Lower lobe of right lung (tissue), 2 donors: ENCODE data around the gene SPDYE16. TPM values are rescaled to one million over a fixed set of nuclear protein-coding genes. Genes with fewer than 3 reads are reported as not detected.
"Not testable (repeated sequence)": the region's sequence is repeated elsewhere in the genome, so short reads cannot be mapped to it uniquely, and the experiment has no call there.

Source experiments
- ATAC-seq, 2 donors: fragments of 200-7000 bp; cut with Tn5 transposase; one replicate each; pipeline ENCODE4 v1.9.1; 2020 to 2022; ENCODE audit warnings: mild to moderate bottlenecking in 2 of 2, moderate library complexity in 2 of 2
- DNase-seq: peaks from one replicate; pipeline ENCODE4 v3.0.0-alpha.2; 2020
- H3K27ac ChIP-seq: fragments of 200-600 bp; one replicate; pipeline ENCODE4 v1.8.0; 2022
- H3K27me3 ChIP-seq: fragments of 200-600 bp; one replicate; pipeline ENCODE4 v1.8.0; 2022; ENCODE audit warnings: low read depth
- H3K36me3 ChIP-seq: fragments of 200-600 bp; one replicate; pipeline ENCODE4 v1.8.0; 2022; ENCODE audit warnings: mild to moderate bottlenecking
- H3K4me1 ChIP-seq: fragments of 200-600 bp; one replicate; pipeline ENCODE4 v1.8.0; 2022
- H3K4me3 ChIP-seq: fragments of 200-600 bp; one replicate; pipeline ENCODE4 v1.8.0; 2022; ENCODE audit warnings: mild to moderate bottlenecking
- H3K9me3 ChIP-seq: fragments of 200-600 bp; one replicate; pipeline ENCODE4 v1.8.0; 2022
- intact Hi-C: fragments of 100-400 bp; cut with DNase I; formaldehyde crosslinking; loops from one replicate; pipeline ENCODE4 v1.11.0; 2022
- total RNA-seq: library from RNA; stranded (reverse); fragmentation: NEBNext Ultra II Directional; extraction: Animal tissue kit (Norgen Biotek cat#: 25700); gene quantifications from one replicate; pipeline ENCODE4 v1.2.1, GENCODE V29; 2021
- donor health status: DM: no; HTN: yes; CAD: no; lungs with severe emphysema.

SPDYE16 gene
- total RNA-seq, 1 donor from 2014 or later = 0.18 TPM

GRCh38 chr7:76568742-76569141 lies 25.6 kb upstream of the SPDYE16 start:
- intact Hi-C loops, H3K9me3 ChIP-seq, DNase-seq, H3K27ac ChIP-seq, H3K4me1 ChIP-seq, H3K4me3 ChIP-seq, H3K36me3 ChIP-seq, H3K27me3 ChIP-seq, ATAC-seq: not testable (repeated sequence)

- H3K4me3 ChIP-seq, H3K27me3 ChIP-seq, DNase-seq, ATAC-seq, intact Hi-C loops, H3K27ac ChIP-seq, H3K4me1 ChIP-seq, H3K9me3 ChIP-seq, H3K36me3 ChIP-seq: not testable (repeated sequence)
Measured at GRCh38 chr7:76567753-76568152, 24.7 kb upstream of the SPDYE16 start.

- H3K36me3 ChIP-seq, intact Hi-C loops, H3K27me3 ChIP-seq, DNase-seq, H3K9me3 ChIP-seq, H3K4me1 ChIP-seq, H3K27ac ChIP-seq, H3K4me3 ChIP-seq, ATAC-seq: not testable (repeated sequence)
Measured at GRCh38 chr7:76567311-76567710, 24.2 kb upstream of the SPDYE16 start.

- H3K36me3 ChIP-seq, intact Hi-C loops, H3K27me3 ChIP-seq, H3K9me3 ChIP-seq, DNase-seq, H3K27ac ChIP-seq, H3K4me1 ChIP-seq, ATAC-seq, H3K4me3 ChIP-seq: not testable (repeated sequence)
Measured at GRCh38 chr7:76565001-76565400, 21.9 kb upstream of the SPDYE16 start.

- intact Hi-C loops, H3K4me3 ChIP-seq, H3K9me3 ChIP-seq, H3K4me1 ChIP-seq, H3K27ac ChIP-seq, H3K36me3 ChIP-seq, H3K27me3 ChIP-seq, DNase-seq, ATAC-seq: not testable (repeated sequence)
Measured at GRCh38 chr7:76561342-76561741, 18.2 kb upstream of the SPDYE16 start.

- H3K4me1 ChIP-seq, intact Hi-C loops, H3K4me3 ChIP-seq, H3K27ac ChIP-seq, H3K27me3 ChIP-seq, DNase-seq, H3K9me3 ChIP-seq, H3K36me3 ChIP-seq: not testable (repeated sequence)
- peak in 1 of 2 donors; percentile 18 for ATAC-seq
Measured at GRCh38 chr7:76560157-76560556, 17.1 kb upstream of the SPDYE16 start.

GRCh38 chr7:76559685-76560084 lies 16.6 kb upstream of the SPDYE16 start:
- ATAC-seq, H3K36me3 ChIP-seq, DNase-seq, H3K4me3 ChIP-seq, intact Hi-C loops, H3K9me3 ChIP-seq, H3K4me1 ChIP-seq, H3K27ac ChIP-seq, H3K27me3 ChIP-seq: not testable (repeated sequence)

- DNase-seq, H3K4me3 ChIP-seq, intact Hi-C loops, ATAC-seq, H3K27me3 ChIP-seq, H3K27ac ChIP-seq, H3K36me3 ChIP-seq, H3K9me3 ChIP-seq, H3K4me1 ChIP-seq: not testable (repeated sequence)
Measured at GRCh38 chr7:76551992-76552391, 8.9 kb upstream of the SPDYE16 start.

- H3K9me3 ChIP-seq, DNase-seq, H3K36me3 ChIP-seq, intact Hi-C loops, H3K4me1 ChIP-seq, H3K27me3 ChIP-seq: not testable (repeated sequence)
- Histone ChIP-seq H3K4me3 (peak overlapping the region; percentile 89), H3K27ac (peak overlapping the region; percentile 88)
- ATAC-seq = peak in 1 of 2 donors; percentile 3
Measured at GRCh38 chr7:76549855-76550248, 6.8 kb upstream of the SPDYE16 start.

- peak overlapping the region; percentile 88 for H3K27ac ChIP-seq
- intact Hi-C loops = not testable (repeated sequence)
- DNase-seq = peak; percentile 94
Measured at GRCh38 chr7:76549025-76549854, 6.1 kb upstream of the SPDYE16 start.

GRCh38 chr7:76531643-76532042 lies 11.5 kb downstream of the SPDYE16 start:
- H3K27ac ChIP-seq, ATAC-seq, H3K4me3 ChIP-seq, intact Hi-C loops, H3K9me3 ChIP-seq, H3K36me3 ChIP-seq, DNase-seq, H3K27me3 ChIP-seq, H3K4me1 ChIP-seq: not testable (repeated sequence)

More at GRCh38 chr7:76549025-76549854, 6.1 kb upstream of the SPDYE16 start:
- not testable (repeated sequence) for H3K36me3 ChIP-seq, H3K9me3 ChIP-seq, H3K27me3 ChIP-seq, H3K4me1 ChIP-seq
- peak; percentile 100 for ATAC-seq
- peak overlapping the region; percentile 89 for H3K4me3 ChIP-seq

- DNase-seq, H3K4me1 ChIP-seq, H3K27me3 ChIP-seq, H3K27ac ChIP-seq, ATAC-seq, H3K9me3 ChIP-seq, H3K4me3 ChIP-seq, intact Hi-C loops, H3K36me3 ChIP-seq: not testable (repeated sequence)
Measured at GRCh38 chr7:76526183-76526582, 16.9 kb downstream of the SPDYE16 start.

GRCh38 chr7:76516932-76517331 lies 26.2 kb downstream of the SPDYE16 start:
- H3K9me3 ChIP-seq, H3K27ac ChIP-seq, intact Hi-C loops, H3K27me3 ChIP-seq, ATAC-seq, DNase-seq, H3K36me3 ChIP-seq, H3K4me3 ChIP-seq: not testable (repeated sequence)
- peaks cover 14% of the 10 kb centered on the region for H3K4me1 ChIP-seq
